Osteocyte (in vitro differentiated cells): ENCODE results near the gene FAM118B. TPM values are rescaled to one million over a fixed set of nuclear protein-coding genes. Genes with fewer than 3 reads are reported as not detected.

Experiments
- DNase-seq: peaks from one replicate; pipeline ENCODE4 v3.0.0; 2021; ENCODE audit warnings: mixed read lengths; ENCODE audit not compliant: unreplicated experiment; ENCODE audit errors: extremely low spot score
- H3K27ac Mint-ChIP-seq: one replicate; pipeline ENCODE4 v1.8.0; 2021; ENCODE audit warnings: mild to moderate bottlenecking, mixed read lengths; ENCODE audit not compliant: unreplicated experiment
- H3K27me3 Mint-ChIP-seq: one replicate; pipeline ENCODE4 v1.8.0; 2021; ENCODE audit warnings: mixed read lengths; ENCODE audit not compliant: unreplicated experiment
- H3K36me3 Mint-ChIP-seq: one replicate; pipeline ENCODE4 v1.8.0; 2021; ENCODE audit warnings: mixed read lengths; ENCODE audit not compliant: unreplicated experiment
- H3K4me1 Mint-ChIP-seq: one replicate; pipeline ENCODE4 v1.8.0; 2021; ENCODE audit warnings: mixed read lengths; ENCODE audit not compliant: unreplicated experiment
- H3K4me3 Mint-ChIP-seq: one replicate; pipeline ENCODE4 v1.8.0; 2021; ENCODE audit warnings: mild to moderate bottlenecking, moderate library complexity, mixed read lengths; ENCODE audit not compliant: unreplicated experiment
- H3K9me3 Mint-ChIP-seq: one replicate; pipeline ENCODE4 v1.8.0; 2021; ENCODE audit warnings: mixed read lengths; ENCODE audit not compliant: unreplicated experiment
- CTCF ChIP-seq: fragments of 200-600 bp; sonication (generic); IDR thresholded peaks from 2 replicates; pipeline ENCODE4 v1.5.0; 2021; ENCODE audit warnings: antibody characterized with exemption, mild to moderate bottlenecking, moderate library complexity
- total RNA-seq: library from RNA; stranded (reverse); gene quantifications from 2 replicates; pipeline ENCODE4 v1.2.1, GENCODE V29; 2021

Gene FAM118B
- total RNA-seq, 1 donor from 2014 or later: 23.3 TPM

GRCh38 chr11:126297004-126297403, 85.4 kb downstream of the FAM118B start:
- DNase-seq: no peak
- Mint-ChIP-seq H3K27me3 (no peaks in the 10 kb centered on the region), H3K36me3 (peaks cover 21% of the 10 kb centered on the region), H3K4me3 (no peak overlapping the region), H3K27ac (no peak overlapping the region), H3K9me3 (no peaks in the 10 kb centered on the region), H3K4me1 (no peaks in the 10 kb centered on the region)
- no peak for TF ChIP-seq CTCF

GRCh38 chr11:126303623-126304456, 92.3 kb downstream of the FAM118B start, which contains the start of gene DCPS:
Gene DCPS, plus strand, starts transcription at chr11:126304060. Its CDS starts 21 bp downstream, at chr11:126304081.
- no peak for TF ChIP-seq CTCF
- H3K36me3 Mint-ChIP-seq: peaks cover 4% of the 10 kb centered on the region
- H3K9me3 Mint-ChIP-seq: no peaks in the 10 kb centered on the region
- H3K27ac Mint-ChIP-seq: peak within 1 kb of the TSS; percentile 95
- H3K4me1 Mint-ChIP-seq: peaks cover 35% of the 10 kb centered on the region
- peak; percentile 98 for DNase-seq
- H3K27me3 Mint-ChIP-seq: no peaks in the 10 kb centered on the region
- H3K4me3 Mint-ChIP-seq: peak within 1 kb of the TSS; percentile 94

GRCh38 chr11:126304457-126305075, 93.0 kb downstream of the FAM118B start:
- peak overlapping the region; percentile 95 for H3K27ac Mint-ChIP-seq
- no peaks in the 10 kb centered on the region for H3K27me3 Mint-ChIP-seq
- no peaks in the 10 kb centered on the region for H3K9me3 Mint-ChIP-seq
- H3K4me1 Mint-ChIP-seq: peaks cover 39% of the 10 kb centered on the region
- H3K36me3 Mint-ChIP-seq: no peaks in the 10 kb centered on the region
- TF ChIP-seq CTCF: no peak
- H3K4me3 Mint-ChIP-seq: peak overlapping the region; percentile 94
- DNase-seq: no peak

- no peaks in the 10 kb centered on the region for H3K9me3 Mint-ChIP-seq
- no peaks in the 10 kb centered on the region for H3K36me3 Mint-ChIP-seq
- H3K4me3 Mint-ChIP-seq: no peak overlapping the region
- TF ChIP-seq CTCF: no peak
- DNase-seq: no peak
- H3K27ac Mint-ChIP-seq: no peak overlapping the region
- peaks cover 50% of the 10 kb centered on the region for H3K4me1 Mint-ChIP-seq
- no peaks in the 10 kb centered on the region for H3K27me3 Mint-ChIP-seq
Measured at GRCh38 chr11:126305699-126306098, 94.1 kb downstream of the FAM118B start.

GRCh38 chr11:126307706-126308105, 96.1 kb downstream of the FAM118B start:
- no peak for DNase-seq
- Mint-ChIP-seq H3K4me1 (peaks cover 55% of the 10 kb centered on the region), H3K27me3 (no peaks in the 10 kb centered on the region), H3K4me3 (no peak overlapping the region), H3K27ac (peak overlapping the region; percentile 65), H3K9me3 (no peaks in the 10 kb centered on the region), H3K36me3 (no peaks in the 10 kb centered on the region)
- peak; percentile 73 for TF ChIP-seq CTCF
